ENCODE results near the gene HMCN2.

The HMCN2 gene

DNA sequence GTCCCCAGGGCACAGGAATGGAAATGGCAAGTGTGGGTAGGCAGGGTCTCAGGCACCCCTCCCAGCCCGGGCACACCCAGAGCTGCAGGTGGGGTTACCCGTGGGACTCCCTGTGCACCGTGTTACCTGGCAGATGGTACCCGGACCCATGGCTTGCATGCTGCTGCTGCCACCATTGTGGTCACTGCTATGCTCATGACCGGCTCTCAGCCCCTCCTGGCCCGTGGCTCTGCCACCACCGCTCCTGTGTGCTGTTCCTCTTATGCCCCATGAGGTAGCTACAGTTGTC lies 21.7 kb upstream of the HMCN2 start:
- H3K4me3 ChIP-seq (replicated peaks; ENCODE audit: low read depth, low read length) = no peak overlapping the region
- no peak for TF ChIP-seq CTCF (IDR thresholded peaks at IDR 0.05; ENCODE audit: low read depth, low read length, missing control alignments)
- no peak for DNase-seq (ENCODE audit: extremely low read depth, low read depth)

GRCh38 chr9:130244548-130245165 lies 20.9 kb upstream of the HMCN2 start:
- TF ChIP-seq CTCF (IDR thresholded peaks at IDR 0.05; ENCODE audit: low read depth, low read length, missing control alignments) = no peak
- no peak overlapping the region for H3K4me3 ChIP-seq (replicated peaks; ENCODE audit: low read depth, low read length)
- no peak for DNase-seq (ENCODE audit: extremely low read depth, low read depth)

GRCh38 chr9:130245474-130245873 lies 20.1 kb upstream of the HMCN2 start:
- no peak for TF ChIP-seq CTCF (IDR thresholded peaks at IDR 0.05; ENCODE audit: low read depth, low read length, missing control alignments)
- no peak overlapping the region for H3K4me3 ChIP-seq (replicated peaks; ENCODE audit: low read depth, low read length)
- no peak for DNase-seq (ENCODE audit: extremely low read depth, low read depth)

- no peak for DNase-seq (ENCODE audit: extremely low read depth, low read depth)
- no peak overlapping the region for H3K4me3 ChIP-seq (replicated peaks; ENCODE audit: low read depth, low read length)
- no peak for TF ChIP-seq CTCF (IDR thresholded peaks at IDR 0.05; ENCODE audit: low read depth, low read length, missing control alignments)
Measured at GRCh38 chr9:130246126-130246525, 19.4 kb upstream of the HMCN2 start.

DNA sequence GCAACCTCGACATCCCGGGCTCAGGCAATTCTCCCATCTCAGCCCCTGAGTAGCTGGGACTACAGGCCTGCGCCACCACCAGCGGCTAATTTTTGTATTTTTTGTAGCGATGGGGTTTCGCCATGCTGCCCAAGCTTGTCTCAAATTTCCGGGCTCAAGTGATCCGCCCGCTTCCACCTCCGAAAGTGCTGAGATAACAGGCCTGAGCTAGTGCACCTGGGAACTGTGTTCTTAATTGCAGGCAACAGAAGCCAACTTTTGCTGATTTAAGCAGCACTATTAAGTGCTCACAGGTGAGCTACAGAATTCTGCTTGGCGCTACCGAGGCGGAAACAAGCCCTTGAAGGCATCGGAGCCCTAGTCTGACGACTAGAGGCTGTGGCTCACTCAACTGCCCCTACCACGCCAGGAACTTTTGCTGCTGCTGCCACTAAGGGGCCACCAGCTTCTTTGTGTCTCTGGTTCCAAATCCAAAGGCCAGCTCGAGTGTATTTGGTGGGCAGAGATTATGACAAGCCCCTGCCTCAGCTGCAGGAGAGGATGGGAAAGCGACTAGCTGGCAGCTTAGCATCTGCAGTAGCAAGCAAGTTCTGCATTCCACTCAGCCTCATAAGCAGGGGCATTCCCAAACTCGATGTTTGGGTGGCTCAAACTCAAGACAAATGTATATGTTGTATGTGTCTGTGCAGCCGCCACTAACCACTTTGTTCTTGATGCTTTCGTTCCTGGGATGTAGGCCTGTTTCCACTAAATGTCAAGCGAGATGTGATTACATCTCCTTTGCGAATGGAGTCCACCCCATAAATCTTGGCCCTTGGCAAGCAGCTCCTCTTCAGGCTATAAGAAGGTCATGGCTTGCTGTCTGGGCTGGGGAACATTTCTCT lies 10.6 kb upstream of the HMCN2 start:
- DNase-seq (ENCODE audit: extremely low read depth, low read depth) = no peak
- TF ChIP-seq CTCF (IDR thresholded peaks at IDR 0.05; ENCODE audit: low read depth, low read length, missing control alignments) = no peak
- no peak overlapping the region for H3K4me3 ChIP-seq (replicated peaks; ENCODE audit: low read depth, low read length)

DNA sequence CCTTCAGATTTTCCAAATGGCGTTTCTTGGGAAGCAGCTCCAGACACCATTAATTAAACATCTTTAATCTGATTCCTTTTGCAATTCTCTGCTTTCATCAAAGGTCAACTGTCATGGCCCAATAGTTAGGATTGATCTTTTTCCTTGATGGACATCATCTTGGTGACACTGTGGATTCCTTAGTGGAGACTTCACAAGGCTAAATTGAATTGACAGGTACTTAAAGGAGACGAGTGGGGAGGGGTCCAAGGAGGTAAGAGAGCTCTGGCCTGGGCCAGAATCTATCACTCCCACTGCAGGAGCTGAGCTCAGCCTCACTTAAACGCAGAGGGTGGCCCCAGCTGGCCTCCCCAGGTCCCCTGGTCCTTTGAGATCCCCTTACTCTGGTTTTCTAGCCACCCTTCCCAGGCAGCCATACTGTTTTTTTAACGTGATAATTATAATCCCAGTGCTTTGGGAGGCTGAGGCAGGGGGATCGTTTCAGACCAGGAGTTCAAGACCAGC lies 9.9 kb upstream of the HMCN2 start:
- no peak for TF ChIP-seq CTCF (IDR thresholded peaks at IDR 0.05; ENCODE audit: low read depth, low read length, missing control alignments)
- no peak overlapping the region for H3K4me3 ChIP-seq (replicated peaks; ENCODE audit: low read depth, low read length)
- DNase-seq (ENCODE audit: extremely low read depth, low read depth) = no peak

All from HFF-Myc (cell line).